Stimulated activated CD8-positive, alpha-beta memory T cell treated with anti-CD3 and anti-CD28 coated beads, Interleukin-12 subunit alpha, Interleukin-12 subunit beta, amount 100 ng/mL, for 4 hours (primary cell): Measurements from ENCODE around the gene MVD.

Source experiments
- DNase-seq: peaks from one replicate; pipeline ENCODE4 v3.0.0-alpha.2; 2020; ENCODE audit warnings: low read depth

MVD gene

DNA sequence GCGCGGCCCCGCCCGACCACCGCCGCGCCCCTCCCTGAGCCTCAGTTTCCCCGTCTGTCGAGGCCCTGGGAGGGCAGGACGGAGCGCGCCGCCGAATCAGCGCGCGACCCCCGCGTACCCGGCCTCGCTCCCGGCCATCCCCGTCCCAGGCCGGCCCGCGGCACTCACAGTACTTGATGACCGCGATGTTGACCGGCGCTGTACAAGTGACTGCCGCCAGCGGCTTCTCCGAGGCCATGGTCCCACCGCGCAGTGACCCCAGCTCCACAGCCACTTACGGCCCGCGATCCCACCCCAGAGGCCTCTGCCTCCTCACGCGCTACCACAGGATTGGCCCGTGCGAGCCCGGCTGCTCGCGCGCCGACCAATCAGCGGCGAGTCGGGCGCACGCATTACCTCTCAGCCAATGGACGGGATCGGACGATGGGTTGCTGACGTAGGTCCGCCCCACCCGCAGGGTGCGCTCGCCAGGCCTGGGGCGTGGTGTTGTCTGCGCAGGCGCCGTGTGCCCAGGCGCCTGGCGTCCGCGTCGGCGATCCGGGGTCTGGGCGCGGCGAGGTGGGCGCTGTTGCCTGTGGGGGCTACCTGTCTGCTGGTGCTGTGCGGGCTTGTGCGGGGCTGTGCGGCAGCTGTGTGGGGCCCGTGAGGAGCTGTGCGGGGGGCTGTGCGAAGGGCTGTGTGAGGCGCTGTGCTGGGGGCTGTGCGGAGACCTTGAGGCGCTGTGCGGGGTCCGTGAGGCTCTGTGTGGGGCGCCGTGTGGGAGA lies at the start of gene MVD:
MVD (minus strand) TSS at position 249 of the 764 bp plus-strand sequence; CDS start at position 238, 11 bp downstream.
- peak; percentile 91 for DNase-seq

DNA sequence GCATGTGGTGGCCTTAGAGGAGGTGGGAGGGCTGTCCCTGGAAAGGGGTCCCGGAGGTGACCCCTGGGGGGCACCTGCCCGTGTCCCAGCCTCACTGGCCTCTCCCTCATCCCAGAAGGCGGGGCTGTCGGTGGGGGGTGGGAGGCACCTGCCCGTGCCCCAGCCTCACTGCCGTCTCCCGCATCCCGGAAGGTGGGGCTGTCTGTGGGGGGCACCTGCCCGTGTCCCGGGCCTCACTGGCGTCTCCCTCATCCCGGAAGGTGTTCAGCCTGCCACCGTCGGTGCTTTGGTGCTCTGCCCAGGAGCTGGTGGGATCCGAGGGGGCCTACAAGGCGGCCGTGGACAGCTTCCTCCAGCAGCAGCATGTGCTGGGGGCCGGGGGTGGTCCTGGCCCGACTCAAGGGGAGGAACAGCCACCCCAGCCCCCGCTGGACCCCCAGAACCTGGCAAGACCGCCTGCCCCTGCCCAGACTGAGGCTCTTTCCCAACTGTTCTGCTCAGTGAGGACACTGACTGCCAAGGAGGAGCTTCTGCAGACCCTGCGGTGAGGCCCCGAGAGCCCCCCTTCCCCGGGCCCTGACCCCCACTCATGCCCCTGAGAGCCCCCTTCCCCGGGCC lies 49.6 kb upstream of the MVD start:
- DNase-seq, result no peak

GRCh38 chr16:88711750-88712340 lies 49.0 kb upstream of the MVD start:
- no peak for DNase-seq

- DNase-seq, result no peak
Measured at GRCh38 chr16:88710556-88710955, 47.7 kb upstream of the MVD start.

GRCh38 chr16:88706965-88707826 lies 44.3 kb upstream of the MVD start:
- no peak for DNase-seq

DNA sequence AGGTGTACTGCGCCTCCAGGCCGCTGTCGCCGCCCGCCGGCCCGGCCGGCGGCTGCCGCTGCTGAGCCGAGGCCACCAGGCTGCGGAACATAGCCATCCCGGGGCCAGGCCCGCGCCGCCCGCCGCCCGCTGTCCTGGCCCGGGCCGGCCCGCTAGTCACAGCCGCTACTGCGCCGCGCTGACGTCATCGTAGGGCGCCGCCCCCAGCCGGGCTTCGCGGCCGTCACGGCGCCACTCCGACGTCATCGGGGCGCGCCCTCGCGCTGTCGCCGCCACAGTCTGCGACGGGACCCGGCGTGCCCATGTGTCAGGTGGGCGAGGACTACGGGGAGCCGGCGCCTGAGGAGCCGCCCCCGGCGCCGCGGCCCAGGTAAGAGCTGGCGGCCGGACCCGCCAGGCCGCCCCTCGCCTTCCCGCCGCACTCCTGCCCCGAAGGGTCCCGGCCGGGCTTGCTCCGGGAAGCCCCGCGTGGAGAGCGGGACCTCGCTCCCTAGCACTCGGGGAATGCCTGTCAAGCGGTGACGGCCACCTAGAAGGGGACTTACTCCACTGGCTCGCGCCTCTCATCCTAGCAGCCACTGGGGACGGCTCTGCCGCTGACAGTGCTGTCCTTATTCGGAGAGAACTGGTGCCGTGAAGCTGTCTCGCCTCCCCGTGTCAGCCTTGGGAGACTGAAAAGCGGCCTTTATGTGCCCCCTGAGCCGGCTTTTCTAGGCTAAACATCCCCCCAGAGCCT lies 43.5 kb upstream of the MVD start, which contains the start of the genes CTU2 and RNF166:
CTU2 (plus strand) TSS at position 275 of the 736 bp plus-strand sequence; CDS start at position 303, 28 bp downstream.
RNF166 (minus strand) TSS at position 180 of the 736 bp plus-strand sequence; CDS start at position 97, 83 bp downstream.
- DNase-seq, result peak; percentile 91

DNA sequence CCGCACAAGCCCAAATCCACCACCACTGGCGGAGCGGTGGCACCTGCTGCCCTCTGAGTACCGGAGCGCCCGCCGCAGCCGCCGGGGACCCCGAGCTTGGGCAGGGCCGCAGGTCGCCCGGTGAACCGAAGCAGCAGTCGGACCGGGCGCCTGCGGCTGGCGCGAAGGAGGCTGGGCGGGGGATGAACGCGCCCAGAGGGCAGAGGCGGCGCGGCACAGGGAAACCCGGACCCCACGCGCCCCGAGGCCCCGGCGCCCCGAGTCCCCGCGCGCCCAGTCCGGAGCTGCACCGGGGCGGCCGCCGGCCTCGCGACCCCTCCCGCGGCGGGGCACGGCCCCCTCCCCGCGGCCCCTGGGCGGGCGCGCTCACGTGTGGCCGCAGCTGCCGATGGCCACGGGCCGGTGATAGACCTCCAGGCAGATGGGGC lies 42.9 kb upstream of the MVD start:
- DNase-seq, result no peak

DNA sequence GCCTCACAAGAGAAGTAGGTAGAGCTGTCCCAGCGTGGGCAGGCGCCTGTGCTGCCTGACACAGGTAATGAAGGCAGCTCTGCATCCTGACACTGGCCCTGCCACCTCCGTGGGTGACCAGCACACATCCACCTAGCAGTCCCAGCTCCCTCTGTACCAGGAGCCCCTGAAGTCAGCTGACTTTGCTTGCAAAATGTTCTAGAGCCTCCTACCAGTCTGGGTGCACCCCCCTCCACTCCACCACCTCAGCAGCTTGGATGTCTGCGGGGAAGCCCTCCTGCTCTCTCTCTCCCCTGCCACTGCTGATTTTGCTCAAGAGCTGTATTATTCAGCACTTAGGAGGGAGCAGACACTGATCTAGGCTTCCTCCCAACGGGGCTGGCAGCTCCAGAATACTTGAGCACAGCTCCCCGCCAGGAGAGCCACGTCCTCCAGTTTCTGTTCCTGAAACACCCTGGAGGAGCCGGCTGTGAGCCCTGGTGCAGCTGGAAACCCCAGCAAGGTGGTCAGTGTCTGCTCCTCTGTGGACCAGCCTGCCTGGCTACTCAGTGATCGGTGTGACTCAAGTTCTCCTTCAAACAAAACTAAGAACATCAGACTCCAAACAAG lies 42.3 kb upstream of the MVD start:
- no peak for DNase-seq

- peak; percentile 69 for DNase-seq
Measured at GRCh38 chr16:88703486-88704309, 40.8 kb upstream of the MVD start.

DNA sequence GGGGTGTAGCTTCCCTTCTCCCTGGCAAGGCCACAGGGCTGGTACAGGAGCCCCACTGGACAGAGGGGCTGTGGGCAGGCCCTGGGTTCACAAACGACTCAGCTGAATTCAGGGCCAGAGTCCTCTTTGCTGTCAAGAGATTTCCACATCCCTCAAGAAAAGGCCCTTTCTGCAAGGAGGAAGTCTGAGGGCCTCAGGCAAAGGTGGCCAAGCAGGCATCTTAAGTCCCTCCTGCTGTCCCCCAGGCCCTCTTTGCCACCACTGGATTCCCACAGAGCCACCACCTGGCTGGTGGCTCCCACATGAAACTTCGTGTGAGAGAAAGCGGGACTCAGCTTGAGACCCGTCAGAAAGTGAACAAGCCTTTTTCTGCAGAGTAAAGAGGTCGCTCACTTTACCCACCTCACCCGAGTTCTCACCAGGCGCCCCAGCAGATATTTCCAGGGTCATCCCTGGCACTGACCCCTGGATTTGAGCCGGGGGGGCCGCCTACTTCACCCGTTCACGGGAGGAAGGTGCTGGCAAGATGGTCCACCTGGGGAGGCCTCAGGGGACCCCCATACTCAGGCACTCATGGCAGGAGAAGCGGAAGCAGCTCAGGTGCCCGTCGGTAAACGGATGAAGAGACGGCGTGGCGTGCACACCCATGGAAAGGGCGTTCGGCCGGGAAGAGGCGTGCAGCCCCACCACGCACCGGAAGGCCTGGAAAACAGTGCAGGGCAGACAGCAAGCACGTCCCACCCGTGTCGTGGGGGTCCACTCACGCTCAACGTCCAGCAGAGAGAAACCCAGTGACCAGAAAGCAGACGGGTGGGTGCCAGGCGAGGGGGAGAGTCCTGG lies 39.7 kb upstream of the MVD start:
- no peak for DNase-seq

GRCh38 chr16:88701581-88702370 lies 38.9 kb upstream of the MVD start:
- DNase-seq, result no peak

- DNase-seq, result peak; percentile 94
Measured at GRCh38 chr16:88700636-88701482, 38.0 kb upstream of the MVD start.

- no peak for DNase-seq
Measured at GRCh38 chr16:88700322-88700635, 37.4 kb upstream of the MVD start.

DNA sequence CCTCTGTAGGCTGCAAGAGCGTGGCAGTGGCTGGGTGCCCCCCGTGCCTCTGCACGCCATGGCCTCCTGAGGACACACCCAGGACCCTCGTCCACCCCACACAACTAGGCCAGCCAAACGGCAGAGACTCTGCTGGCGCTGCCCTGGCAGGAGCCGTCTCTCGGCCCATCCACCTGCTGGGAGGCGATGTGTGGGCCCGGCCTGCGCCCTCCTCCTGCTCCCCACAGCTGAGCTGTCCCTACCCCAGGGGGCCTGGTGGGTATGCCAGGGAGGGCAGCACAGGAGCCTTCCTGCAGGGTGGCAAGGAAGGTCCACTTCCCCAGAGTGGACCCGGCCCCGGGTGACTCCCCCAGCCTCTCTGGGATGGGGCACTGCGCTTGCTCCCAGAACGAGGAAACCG lies 36.3 kb upstream of the MVD start:
- no peak for DNase-seq

GRCh38 chr16:88698646-88699045 lies 35.8 kb upstream of the MVD start:
- DNase-seq, result no peak

GRCh38 chr16:88697831-88698615 lies 35.1 kb upstream of the MVD start:
- DNase-seq, result no peak
